Stimulated activated CD8-positive, alpha-beta memory T cell treated with anti-CD3 and anti-CD28 coated beads, Interleukin-2, amount 100 ng/mL, for 1 hour (primary cell): ENCODE results near the gene DENND4C.
"Not testable (repeated sequence)": the region's sequence is repeated elsewhere in the genome, so short reads cannot be mapped to it uniquely, and the experiment has no call there.

ENCODE experiments used
- DNase-seq, 2 donors: peaks; one replicate each; pipeline ENCODE4 v3.0.0-alpha.2; 2020; ENCODE audit warnings: low read depth in 2 of 2

Gene DENND4C

DNA sequence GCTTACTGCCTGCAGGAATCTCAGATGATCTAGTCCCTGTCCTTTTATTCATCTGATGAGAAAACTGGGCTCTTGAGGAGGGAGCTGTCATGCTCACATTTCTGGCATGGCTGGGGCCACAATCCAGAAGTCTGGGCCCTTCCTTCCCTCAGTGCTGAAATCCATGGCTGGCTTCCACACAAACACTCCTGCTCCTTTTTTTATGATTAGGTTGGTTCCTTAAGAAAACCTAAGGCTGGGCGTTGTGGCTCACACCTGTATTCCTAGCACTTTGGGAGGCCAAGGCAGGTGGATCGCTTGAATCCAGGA, 179.7 kb downstream of the DENND4C start:
- DNase-seq, result no peak

- no peak for DNase-seq
Measured at GRCh38 chr9:19410594-19410993, 180.1 kb downstream of the DENND4C start.

DNA sequence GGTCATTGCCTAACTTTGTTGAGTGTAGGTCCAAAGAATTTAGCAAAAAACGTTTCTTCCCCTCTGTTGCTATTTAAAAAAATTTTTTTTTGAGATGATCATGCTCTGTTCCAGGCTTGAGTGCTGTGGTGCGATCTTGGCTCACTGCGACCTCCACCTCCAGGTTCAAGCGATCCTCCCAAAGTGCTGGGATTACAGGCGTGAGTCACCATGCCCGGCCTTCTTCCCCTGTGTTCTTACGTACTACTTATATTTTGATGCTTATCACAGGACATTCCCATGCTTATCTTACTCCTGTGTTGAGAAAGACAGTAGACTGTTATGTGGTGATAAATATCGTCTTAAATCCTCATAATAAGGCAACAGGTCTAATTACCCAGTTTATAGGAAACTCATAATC, 180.8 kb downstream of the DENND4C start:
- DNase-seq, result no peak

DNA sequence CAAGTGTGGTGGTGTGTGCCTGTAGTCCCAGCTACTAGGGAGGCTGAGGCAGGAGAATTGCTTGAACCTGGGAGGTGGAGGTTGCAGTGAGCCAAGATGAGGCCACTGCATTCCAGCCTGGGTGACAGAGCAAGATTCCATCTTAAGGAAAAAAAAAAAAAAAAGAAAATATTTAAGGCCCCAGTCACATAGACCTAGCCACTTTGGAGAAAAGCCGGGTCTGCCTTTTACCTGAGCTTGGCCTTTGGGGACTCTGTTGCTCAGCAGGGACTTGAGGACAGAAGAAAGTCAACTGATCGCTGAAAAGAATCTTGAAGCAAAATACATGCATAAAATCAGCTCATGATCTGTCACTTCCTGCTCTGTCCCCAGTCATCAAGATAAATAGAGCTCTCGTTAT, 183.0 kb downstream of the DENND4C start:
- not testable (repeated sequence) for DNase-seq

DNA sequence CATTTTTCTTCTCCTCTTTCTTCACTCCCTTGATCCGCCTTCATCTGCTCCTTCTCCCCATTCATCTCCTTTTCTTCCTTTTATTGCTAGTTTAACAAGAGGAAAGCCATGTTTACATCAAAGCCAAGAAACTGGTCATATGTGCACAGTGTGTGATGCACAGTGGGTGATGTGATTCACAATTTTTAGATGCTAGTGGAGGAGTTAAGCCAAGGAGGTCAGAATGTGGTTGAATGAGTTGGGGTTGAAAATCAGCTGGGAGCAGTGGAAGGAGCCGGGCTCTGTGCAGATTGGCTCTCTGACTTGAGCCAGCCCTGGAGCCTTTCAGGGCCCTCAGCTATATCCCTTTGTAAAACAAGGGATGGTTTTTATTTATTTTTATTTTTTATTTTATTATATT, 185.7 kb downstream of the DENND4C start:
- DNase-seq, result no peak

- DNase-seq, result no peak
Measured at GRCh38 chr9:19420877-19421276, 190.4 kb downstream of the DENND4C start.
